Measurements from ENCODE around the gene TCF12.

TCF12 gene

DNA sequence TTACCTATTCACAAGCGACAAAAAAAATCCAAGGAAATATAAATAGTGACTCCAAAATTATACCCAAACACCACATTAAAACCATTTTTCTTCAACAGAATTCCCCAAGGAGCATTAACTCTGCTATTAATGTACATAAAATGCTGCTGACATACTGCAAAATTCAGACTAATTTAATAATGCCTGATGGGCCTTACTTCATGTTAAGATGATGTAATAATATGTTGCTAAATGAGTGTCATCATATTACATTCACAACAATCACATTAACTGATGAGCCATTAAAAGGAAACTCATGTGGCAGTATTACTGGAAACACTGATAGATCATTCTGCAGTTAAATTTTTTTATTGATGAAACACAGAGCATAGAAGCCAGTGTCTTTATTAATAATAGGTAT is 253.0 kb downstream of the TCF12 start:
- H3K27me3 Mint-ChIP-seq: no peaks in the 10 kb centered on the region
- no peaks in the 10 kb centered on the region for H3K9me3 Mint-ChIP-seq
- H3K4me3 Mint-ChIP-seq: no peak overlapping the region
- peaks cover 42% of the 10 kb centered on the region for H3K36me3 Mint-ChIP-seq (ENCODE audit: low read depth)
- H3K4me1 Mint-ChIP-seq (ENCODE audit: low read depth): peaks cover 8% of the 10 kb centered on the region
- no peak overlapping the region for H3K27ac Mint-ChIP-seq
- no peak for DNase-seq

DNA sequence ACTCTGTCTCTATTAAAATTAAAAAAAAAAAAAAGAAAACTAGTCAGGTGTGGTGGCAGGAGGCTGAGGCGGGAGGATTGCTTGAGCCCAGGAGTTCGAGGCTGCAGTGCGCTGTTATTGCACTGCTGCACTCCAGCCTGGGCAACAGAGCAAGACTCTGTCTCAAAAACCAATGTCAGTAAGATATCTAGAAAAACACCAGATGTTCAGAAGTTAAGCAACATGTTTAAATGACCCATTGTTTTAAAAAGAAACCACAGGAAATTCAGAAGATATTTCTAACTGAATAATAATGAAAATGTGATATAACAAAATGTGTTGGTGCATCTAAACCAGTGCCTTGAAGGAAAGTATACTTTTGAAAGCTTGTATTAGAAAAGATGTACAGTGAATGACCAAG is 254.5 kb downstream of the TCF12 start:
- peaks cover 42% of the 10 kb centered on the region for H3K36me3 Mint-ChIP-seq (ENCODE audit: low read depth)
- H3K4me1 Mint-ChIP-seq (ENCODE audit: low read depth): peaks cover 6% of the 10 kb centered on the region
- H3K27me3 Mint-ChIP-seq: no peaks in the 10 kb centered on the region
- H3K9me3 Mint-ChIP-seq: no peaks in the 10 kb centered on the region
- no peak overlapping the region for H3K4me3 Mint-ChIP-seq
- DNase-seq: no peak
- no peak overlapping the region for H3K27ac Mint-ChIP-seq

DNA sequence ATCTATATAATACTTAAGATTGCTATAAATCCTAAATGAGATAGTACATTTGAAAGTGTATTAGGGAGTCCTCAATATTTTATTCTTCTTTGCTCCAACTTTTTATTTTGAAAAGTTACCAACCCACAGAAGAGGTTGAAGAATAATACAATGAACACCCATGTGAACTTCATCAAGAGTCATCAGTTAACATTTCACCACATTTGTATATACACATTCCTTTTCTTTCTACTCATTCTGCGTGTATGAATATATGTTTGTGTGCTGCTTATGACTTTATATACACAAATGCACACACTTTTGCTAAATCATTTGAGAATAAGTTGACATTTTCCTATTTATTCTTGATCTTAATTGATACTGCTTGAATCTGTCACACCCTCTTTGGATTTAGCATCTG is 264.6 kb downstream of the TCF12 start:
- Mint-ChIP-seq H3K27me3 (no peaks in the 10 kb centered on the region), H3K4me1 (ENCODE audit: low read depth) (peaks cover 1% of the 10 kb centered on the region), H3K4me3 (no peak overlapping the region), H3K36me3 (ENCODE audit: low read depth) (peaks cover 46% of the 10 kb centered on the region), H3K27ac (no peak overlapping the region), H3K9me3 (peaks cover 2% of the 10 kb centered on the region)
- no peak for DNase-seq

DNA sequence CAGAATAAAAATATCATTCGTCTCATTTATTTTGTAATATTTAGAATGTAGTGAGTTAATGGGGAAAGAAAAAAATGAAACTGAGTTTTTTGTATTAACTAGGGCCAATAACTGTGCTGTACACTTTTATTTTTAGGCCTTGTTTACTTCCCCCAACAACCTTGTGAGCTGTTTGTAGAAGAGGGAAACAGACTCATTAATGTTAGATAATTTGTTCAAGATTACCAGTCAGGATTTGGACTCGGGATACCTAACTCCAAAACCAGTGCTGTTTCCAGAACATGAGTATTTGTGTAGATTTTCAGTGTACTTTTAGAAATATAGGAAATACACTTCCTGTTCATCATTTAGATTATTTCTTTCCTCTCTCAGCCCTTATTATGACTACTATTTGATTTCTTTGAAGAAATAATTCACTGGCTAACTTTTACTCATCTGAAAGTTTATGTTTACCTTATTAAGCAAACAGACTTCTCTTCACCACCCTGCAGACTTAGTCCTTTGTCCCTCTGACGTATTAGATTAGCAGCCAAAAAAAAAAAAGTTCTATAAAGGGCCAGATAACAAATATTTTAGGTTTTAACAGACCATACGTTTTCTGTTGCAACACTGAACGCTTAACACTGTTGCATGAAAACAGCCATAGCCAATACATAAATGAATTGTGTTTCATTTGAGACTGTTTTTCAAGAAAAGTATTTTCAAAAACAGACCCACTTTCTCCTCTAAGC is 265.3 kb downstream of the TCF12 start:
- H3K27ac Mint-ChIP-seq: no peak overlapping the region
- H3K36me3 Mint-ChIP-seq (ENCODE audit: low read depth): peaks cover 45% of the 10 kb centered on the region
- H3K9me3 Mint-ChIP-seq: peaks cover 2% of the 10 kb centered on the region
- no peak for DNase-seq
- no peaks in the 10 kb centered on the region for H3K27me3 Mint-ChIP-seq
- H3K4me1 Mint-ChIP-seq (ENCODE audit: low read depth): peaks cover 1% of the 10 kb centered on the region
- no peak overlapping the region for H3K4me3 Mint-ChIP-seq

DNA sequence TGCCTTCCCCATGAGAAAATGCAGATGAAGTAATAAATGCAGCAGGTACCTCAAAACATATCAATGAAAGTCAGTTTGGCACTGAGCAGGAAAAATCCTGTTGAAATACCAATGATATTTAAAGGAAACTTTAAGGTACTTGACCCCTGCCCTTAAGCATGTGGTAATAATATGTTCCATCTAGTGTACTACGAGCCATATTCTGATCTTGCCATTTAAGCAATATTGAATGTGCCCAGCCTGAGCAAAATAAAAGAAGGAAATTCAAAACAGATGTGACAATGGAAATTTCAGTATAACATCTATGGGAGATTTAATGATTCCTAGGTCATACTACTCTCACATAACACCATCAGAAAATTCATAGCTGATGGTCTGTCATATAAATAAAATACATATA is 266.1 kb downstream of the TCF12 start:
- peaks cover 41% of the 10 kb centered on the region for H3K36me3 Mint-ChIP-seq (ENCODE audit: low read depth)
- peaks cover 1% of the 10 kb centered on the region for H3K4me1 Mint-ChIP-seq (ENCODE audit: low read depth)
- no peak for DNase-seq
- H3K27ac Mint-ChIP-seq: no peak overlapping the region
- no peaks in the 10 kb centered on the region for H3K27me3 Mint-ChIP-seq
- H3K9me3 Mint-ChIP-seq: peaks cover 2% of the 10 kb centered on the region
- H3K4me3 Mint-ChIP-seq: no peak overlapping the region

DNA sequence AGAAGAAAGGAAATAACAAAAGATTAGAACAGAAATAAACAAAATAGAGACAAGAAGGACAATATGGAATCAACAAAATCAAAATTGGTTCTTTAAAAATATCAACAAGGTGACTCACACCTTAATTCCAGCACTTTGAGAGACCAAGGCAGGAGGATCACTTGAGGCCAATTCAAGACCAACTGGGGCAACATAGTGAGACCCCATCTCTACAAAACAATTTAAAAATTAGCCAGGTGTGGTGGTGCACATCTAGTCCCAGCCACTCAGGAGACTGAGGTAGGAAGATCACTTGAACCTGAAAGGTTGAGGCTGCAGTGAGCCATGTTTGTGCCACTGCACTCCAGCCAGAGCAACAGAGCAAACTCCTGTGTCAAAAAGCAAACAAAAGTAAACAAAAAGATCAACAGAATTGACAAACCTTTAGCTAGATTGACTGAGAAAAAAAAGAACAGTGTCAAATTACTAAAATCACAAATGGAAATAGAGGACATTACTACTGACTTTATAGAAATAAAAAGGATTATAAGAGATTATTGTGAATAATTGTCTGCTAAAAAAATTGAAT is 267.1 kb downstream of the TCF12 start:
- Mint-ChIP-seq H3K27me3 (no peaks in the 10 kb centered on the region), H3K36me3 (ENCODE audit: low read depth) (peaks cover 36% of the 10 kb centered on the region), H3K4me3 (no peak overlapping the region), H3K4me1 (ENCODE audit: low read depth) (peaks cover 2% of the 10 kb centered on the region), H3K9me3 (peaks cover 2% of the 10 kb centered on the region), H3K27ac (no peak overlapping the region)
- no peak for DNase-seq

DNA sequence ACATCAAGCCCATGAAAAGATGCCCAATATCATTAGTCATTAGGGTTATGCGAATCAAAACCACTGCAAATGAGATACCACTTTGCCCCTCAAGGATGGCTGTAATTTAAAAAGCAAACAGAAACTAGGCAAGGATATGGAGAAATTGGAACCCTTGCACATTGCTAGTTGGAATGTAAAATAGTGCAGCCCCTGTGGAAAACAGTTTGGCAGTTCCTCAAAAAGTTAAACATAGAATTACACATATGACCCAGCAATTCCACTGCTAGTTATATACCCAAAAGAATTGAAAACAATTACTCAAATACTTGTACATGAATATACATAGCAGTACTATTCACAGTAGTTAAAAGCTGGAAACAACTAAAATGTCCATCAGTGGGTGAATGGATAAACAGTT is 271.0 kb downstream of the TCF12 start:
- Mint-ChIP-seq H3K4me1 (ENCODE audit: low read depth) (peaks cover 2% of the 10 kb centered on the region), H3K9me3 (peaks cover 2% of the 10 kb centered on the region), H3K27ac (no peak overlapping the region), H3K27me3 (no peaks in the 10 kb centered on the region), H3K4me3 (no peak overlapping the region), H3K36me3 (ENCODE audit: low read depth) (peaks cover 60% of the 10 kb centered on the region)
- DNase-seq: no peak

DNA sequence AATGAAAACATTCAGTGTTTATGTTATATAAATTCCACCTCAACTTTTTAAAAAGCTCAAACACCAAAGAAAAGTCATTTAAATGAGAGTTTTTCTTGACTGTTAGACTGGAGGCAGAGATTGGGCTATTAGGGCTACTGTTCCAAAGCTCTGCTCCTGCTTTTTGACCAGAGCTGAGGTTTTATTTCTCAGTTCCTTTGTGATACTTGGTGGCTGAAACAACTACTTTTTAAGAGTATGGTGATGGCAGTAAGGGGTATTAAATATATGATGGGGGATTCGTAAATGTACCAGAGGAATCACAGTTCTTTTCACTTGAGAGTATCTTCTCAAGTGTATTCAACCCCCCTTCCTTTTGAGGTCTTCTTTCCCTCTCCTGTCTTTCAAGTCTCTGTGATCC is 271.8 kb downstream of the TCF12 start:
- Mint-ChIP-seq H3K9me3 (peaks cover 2% of the 10 kb centered on the region), H3K36me3 (ENCODE audit: low read depth) (peaks cover 59% of the 10 kb centered on the region), H3K4me1 (ENCODE audit: low read depth) (peaks cover 2% of the 10 kb centered on the region), H3K27me3 (no peaks in the 10 kb centered on the region), H3K4me3 (no peak overlapping the region), H3K27ac (no peak overlapping the region)
- no peak for DNase-seq

DNA sequence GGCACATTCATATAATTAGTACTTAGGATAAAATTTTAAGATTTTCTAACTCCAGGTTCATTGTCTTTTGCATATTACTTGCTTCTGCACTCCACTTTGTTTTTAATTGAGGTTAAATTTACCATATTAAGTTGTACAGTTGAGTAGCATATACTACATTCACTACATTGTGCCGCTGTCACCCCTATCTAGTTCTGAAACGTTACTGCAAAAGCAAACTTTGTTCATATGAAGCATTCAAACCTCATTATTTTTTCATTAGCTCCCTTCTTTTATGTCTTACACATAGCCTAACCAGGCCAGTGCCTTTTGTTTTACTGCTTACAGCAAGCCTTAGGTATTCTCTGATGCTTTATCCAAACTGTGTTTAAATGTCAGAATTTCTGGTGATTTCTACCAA is 274.7 kb downstream of the TCF12 start:
- no peak for DNase-seq
- peaks cover 4% of the 10 kb centered on the region for H3K4me1 Mint-ChIP-seq (ENCODE audit: low read depth)
- H3K27me3 Mint-ChIP-seq: no peaks in the 10 kb centered on the region
- peaks cover 54% of the 10 kb centered on the region for H3K36me3 Mint-ChIP-seq (ENCODE audit: low read depth)
- no peaks in the 10 kb centered on the region for H3K9me3 Mint-ChIP-seq
- H3K27ac Mint-ChIP-seq: no peak overlapping the region
- no peak overlapping the region for H3K4me3 Mint-ChIP-seq

DNA sequence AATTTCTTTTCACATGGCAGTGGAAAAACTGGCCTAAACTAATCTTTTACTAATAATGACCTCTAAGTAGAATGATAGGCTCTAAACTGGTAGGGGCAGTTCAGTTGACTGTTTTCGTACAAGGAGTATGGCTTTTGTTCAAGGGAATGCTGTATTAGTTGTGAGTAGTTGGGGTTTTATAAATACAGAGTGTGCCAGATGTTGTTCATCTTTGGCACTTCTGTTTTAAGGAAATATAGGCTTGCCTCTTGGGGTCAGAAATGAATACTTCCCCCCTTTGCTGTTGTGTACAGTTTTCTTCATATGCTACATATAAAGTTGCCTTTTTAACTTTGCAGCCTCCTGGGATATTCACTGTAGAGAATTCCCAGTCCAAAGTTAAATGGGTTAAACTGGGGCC is 276.9 kb downstream of the TCF12 start:
- H3K27ac Mint-ChIP-seq: no peak overlapping the region
- H3K27me3 Mint-ChIP-seq: no peaks in the 10 kb centered on the region
- H3K36me3 Mint-ChIP-seq (ENCODE audit: low read depth): peaks cover 67% of the 10 kb centered on the region
- DNase-seq: no peak
- no peak overlapping the region for H3K4me3 Mint-ChIP-seq
- no peaks in the 10 kb centered on the region for H3K9me3 Mint-ChIP-seq
- H3K4me1 Mint-ChIP-seq (ENCODE audit: low read depth): peaks cover 2% of the 10 kb centered on the region

DNA sequence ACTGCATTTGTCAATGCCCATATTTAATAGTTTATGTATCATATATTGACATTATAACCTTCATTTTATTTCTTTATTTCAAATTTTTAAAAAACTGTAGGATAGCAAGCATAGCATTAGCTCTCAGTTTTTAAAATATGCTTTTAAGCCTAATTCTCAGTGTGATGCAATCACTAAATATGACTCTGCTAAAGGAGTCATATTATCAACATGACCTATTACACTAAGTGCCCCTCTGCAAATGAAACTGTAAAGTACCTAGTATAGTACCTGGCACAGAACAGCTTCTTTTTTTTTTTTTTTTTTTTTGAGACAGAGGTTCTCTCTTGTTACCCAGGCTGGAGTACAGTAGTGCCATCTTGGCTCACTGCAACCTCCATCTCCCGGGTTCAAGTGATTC is 278.4 kb downstream of the TCF12 start:
- H3K4me1 Mint-ChIP-seq (ENCODE audit: low read depth): peaks cover 10% of the 10 kb centered on the region
- no peaks in the 10 kb centered on the region for H3K9me3 Mint-ChIP-seq
- no peak overlapping the region for H3K4me3 Mint-ChIP-seq
- no peak for DNase-seq
- no peak overlapping the region for H3K27ac Mint-ChIP-seq
- H3K36me3 Mint-ChIP-seq (ENCODE audit: low read depth): peaks cover 61% of the 10 kb centered on the region
- no peaks in the 10 kb centered on the region for H3K27me3 Mint-ChIP-seq

DNA sequence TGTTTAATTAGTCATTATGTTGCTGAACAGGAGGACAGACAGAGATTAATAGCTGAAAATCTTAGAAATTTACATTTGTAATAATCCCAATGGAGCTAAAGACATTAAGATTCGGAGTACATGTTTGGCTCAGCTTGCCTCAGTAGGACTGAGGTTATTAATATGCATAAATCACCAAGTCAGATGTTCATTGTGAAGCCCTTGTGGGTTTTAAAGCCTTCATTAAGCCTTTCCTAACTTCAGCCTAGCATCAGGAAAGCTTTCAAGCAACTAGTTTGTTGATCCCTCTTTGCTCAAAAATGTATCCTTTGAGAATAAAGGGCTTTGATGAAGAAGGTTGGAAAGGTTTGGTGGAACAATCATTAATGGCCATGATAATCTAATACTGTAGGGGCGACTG is 279.7 kb downstream of the TCF12 start:
- Mint-ChIP-seq H3K4me3 (no peak overlapping the region), H3K9me3 (no peaks in the 10 kb centered on the region), H3K4me1 (ENCODE audit: low read depth) (peaks cover 10% of the 10 kb centered on the region), H3K27ac (no peak overlapping the region), H3K36me3 (ENCODE audit: low read depth) (peaks cover 52% of the 10 kb centered on the region), H3K27me3 (no peaks in the 10 kb centered on the region)
- DNase-seq: no peak

DNA sequence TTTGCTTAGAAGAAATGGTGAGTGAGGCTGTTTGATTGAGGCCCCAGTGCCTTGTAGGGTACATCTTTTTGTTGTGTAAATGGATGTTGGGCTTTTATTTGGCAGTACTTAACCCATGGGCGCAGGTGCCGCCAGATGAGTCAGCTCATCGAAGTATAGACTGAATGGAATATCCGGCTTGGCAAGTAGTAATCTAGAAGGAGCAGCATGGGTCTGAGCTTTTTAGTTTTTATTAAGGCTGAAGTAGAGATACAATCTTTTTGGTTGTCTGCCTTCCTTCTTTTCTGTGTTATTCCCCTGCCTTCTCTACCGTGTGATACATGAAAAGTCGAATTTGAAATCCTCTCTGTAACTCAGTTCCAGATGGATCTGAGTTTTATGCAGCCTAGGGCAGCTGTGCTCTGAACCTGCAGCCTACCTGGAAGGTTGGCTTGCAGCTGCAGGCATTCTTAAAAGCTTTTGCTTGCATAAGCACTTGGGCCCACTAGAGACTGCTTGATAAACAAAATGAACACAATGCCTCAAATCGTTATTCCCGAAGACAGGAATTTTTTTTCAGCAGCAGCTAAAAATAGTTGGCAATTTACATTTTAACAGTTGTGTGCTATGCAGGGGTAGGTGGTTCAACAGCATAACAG is 280.3 kb downstream of the TCF12 start:
- peaks cover 12% of the 10 kb centered on the region for H3K4me1 Mint-ChIP-seq (ENCODE audit: low read depth)
- no peak for DNase-seq
- H3K9me3 Mint-ChIP-seq: no peaks in the 10 kb centered on the region
- H3K36me3 Mint-ChIP-seq (ENCODE audit: low read depth): peaks cover 51% of the 10 kb centered on the region
- H3K27me3 Mint-ChIP-seq: no peaks in the 10 kb centered on the region
- H3K4me3 Mint-ChIP-seq: no peak overlapping the region
- no peak overlapping the region for H3K27ac Mint-ChIP-seq

DNA sequence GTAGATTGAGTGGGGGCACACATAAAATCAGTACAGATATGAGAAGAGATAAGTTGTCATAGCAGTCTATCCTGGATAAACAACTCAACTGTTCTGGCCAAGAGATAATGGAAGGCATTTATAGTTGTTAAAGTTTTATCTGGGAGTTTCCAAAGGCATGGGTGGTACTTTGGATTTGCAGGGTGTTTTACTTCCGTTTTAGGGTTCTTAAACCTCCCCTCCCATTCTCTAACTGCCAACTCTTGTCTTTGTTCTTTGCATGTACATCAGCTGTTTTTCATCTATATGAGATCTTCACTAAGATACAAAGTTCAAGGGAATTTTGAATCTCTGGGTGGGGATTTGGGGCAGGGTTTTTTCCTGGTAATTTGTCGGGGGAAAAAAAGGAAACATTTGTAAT is 283.1 kb downstream of the TCF12 start:
- no peaks in the 10 kb centered on the region for H3K27me3 Mint-ChIP-seq
- H3K27ac Mint-ChIP-seq: no peak overlapping the region
- H3K9me3 Mint-ChIP-seq: no peaks in the 10 kb centered on the region

DNA sequence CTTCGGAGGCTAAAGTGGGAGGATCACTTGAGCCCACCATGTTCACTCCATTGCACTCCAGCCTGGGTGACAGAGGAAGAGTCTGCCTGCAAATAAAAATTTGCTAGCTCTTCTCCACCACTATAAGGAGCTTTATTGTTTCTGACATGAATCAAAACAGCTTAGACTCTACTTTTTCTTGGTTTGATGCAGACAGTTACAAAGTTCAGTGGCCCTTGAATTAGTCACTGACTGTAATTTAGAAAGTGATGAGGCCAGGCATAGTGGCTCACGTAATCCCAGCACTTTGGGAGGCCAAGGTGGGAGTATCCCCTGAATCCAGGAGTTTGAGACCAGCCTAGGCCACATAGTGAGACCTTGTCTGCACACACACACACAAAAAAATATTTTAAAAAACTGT is 285.5 kb downstream of the TCF12 start:
- H3K4me1 Mint-ChIP-seq (ENCODE audit: low read depth): peaks cover 10% of the 10 kb centered on the region

More for the DNA sequence above, 283.1 kb downstream of the TCF12 start:
- Mint-ChIP-seq H3K4me3 (no peak overlapping the region), H3K36me3 (ENCODE audit: low read depth) (peaks cover 36% of the 10 kb centered on the region), H3K4me1 (ENCODE audit: low read depth) (peaks cover 10% of the 10 kb centered on the region)
- DNase-seq: no peak

More for the DNA sequence above, 285.5 kb downstream of the TCF12 start:
- DNase-seq: no peak
- Mint-ChIP-seq H3K9me3 (no peaks in the 10 kb centered on the region), H3K36me3 (ENCODE audit: low read depth) (peaks cover 19% of the 10 kb centered on the region), H3K27ac (no peak overlapping the region), H3K27me3 (no peaks in the 10 kb centered on the region), H3K4me3 (no peak overlapping the region)
